ENCODE results near the gene GABARAP. TPM values are rescaled to one million over a fixed set of nuclear protein-coding genes. Genes with fewer than 3 reads are reported as not detected.

The GABARAP gene
- total RNA-seq, 6 experiments from 2014 or later: 399 to 470 (median 426) TPM

GRCh38 chr17:7235693-7236665 is 6.3 kb downstream of the GABARAP start:
- H3K27me3 Mint-ChIP-seq (ENCODE audit: insufficient read depth): peaks cover 10% of the 10 kb centered on the region
- H3K9me3 Mint-ChIP-seq: no peaks in the 10 kb centered on the region
- peak overlapping the region; percentile 88 for H3K27ac Mint-ChIP-seq
- peaks cover 67% of the 10 kb centered on the region for H3K4me1 Mint-ChIP-seq (ENCODE audit: low read depth)
- H3K4me3 Mint-ChIP-seq: peak overlapping the region; percentile 97; the same call in 1 of the 2 replicates
- DNase-seq: no peak
- TF ChIP-seq, protein P1, sequence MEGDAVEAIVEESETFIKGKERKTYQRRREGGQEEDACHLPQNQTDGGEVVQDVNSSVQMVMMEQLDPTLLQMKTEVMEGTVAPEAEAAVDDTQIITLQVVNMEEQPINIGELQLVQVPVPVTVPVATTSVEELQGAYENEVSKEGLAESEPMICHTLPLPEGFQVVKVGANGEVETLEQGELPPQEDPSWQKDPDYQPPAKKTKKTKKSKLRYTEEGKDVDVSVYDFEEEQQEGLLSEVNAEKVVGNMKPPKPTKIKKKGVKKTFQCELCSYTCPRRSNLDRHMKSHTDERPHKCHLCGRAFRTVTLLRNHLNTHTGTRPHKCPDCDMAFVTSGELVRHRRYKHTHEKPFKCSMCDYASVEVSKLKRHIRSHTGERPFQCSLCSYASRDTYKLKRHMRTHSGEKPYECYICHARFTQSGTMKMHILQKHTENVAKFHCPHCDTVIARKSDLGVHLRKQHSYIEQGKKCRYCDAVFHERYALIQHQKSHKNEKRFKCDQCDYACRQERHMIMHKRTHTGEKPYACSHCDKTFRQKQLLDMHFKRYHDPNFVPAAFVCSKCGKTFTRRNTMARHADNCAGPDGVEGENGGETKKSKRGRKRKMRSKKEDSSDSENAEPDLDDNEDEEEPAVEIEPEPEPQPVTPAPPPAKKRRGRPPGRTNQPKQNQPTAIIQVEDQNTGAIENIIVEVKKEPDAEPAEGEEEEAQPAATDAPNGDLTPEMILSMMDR (IDR thresholded peaks at IDR 0.05): no peak
- H3K36me3 Mint-ChIP-seq (ENCODE audit: low read depth): peaks cover 57% of the 10 kb centered on the region

DNA sequence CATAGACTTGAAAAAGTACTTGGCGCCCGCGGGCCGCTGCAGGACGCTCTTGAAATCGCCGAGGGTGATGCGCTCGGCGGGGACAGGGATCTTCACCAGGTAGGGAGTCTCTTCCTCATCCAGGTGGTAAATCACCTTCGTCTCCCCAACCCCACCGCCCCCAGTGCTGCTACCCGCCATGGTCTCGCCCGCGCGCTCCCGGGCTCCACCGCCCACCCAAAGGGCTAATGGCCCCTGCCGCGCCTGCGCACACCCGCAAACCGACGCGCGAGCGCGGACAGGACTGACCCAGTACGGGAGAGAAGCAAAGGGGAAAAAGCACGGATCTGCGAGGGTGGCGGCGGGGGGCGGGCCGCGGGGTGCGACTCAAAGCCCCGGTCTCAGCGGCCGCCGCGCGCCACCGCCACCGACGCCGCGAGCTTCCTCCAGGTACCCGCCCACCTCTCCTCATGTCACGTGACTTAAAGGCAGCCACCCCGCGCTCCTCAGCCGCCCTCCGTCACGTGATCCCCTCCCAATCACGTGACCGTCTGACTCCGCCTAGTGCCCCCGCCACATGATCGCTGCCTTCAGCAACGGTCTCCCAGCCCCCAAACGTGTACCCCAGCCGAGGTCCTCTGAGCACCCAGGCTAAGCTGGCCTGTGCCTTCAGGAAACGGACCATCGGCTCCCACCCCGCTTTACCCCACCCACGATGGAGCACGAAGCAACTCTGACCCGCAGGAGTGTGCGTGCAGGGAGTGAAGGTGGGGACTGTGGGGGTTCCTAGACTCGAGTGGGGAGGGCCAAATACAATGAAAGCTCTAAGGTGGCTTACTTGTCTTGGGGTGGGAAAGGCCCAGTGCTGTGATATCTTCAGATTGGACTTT is 7.9 kb downstream of the GABARAP start, which contains the start of gene DVL2:
Gene DVL2, minus strand, starts transcription at position 435 of the 869 bp plus-strand sequence. Its CDS starts 255 bp downstream, at position 180.
- H3K4me1 Mint-ChIP-seq (ENCODE audit: low read depth): peaks cover 59% of the 10 kb centered on the region
- TF ChIP-seq, protein P1 (IDR thresholded peaks at IDR 0.05): no peak
- H3K27ac Mint-ChIP-seq: peak within 1 kb of the TSS; percentile 88
- peak; percentile 91 for DNase-seq
- H3K27me3 Mint-ChIP-seq (ENCODE audit: insufficient read depth): peaks cover 8% of the 10 kb centered on the region
- no peaks in the 10 kb centered on the region for H3K9me3 Mint-ChIP-seq
- peaks cover 54% of the 10 kb centered on the region for H3K36me3 Mint-ChIP-seq (ENCODE audit: low read depth)
- H3K4me3 Mint-ChIP-seq: peak within 1 kb of the TSS; percentile 97

- Mint-ChIP-seq H3K9me3 (no peaks in the 10 kb centered on the region), H3K36me3 (ENCODE audit: low read depth) (peaks cover 61% of the 10 kb centered on the region), H3K4me3 (peak overlapping the region; percentile 97), H3K27me3 (ENCODE audit: insufficient read depth) (peaks cover 8% of the 10 kb centered on the region), H3K27ac (peak overlapping the region; percentile 88), H3K4me1 (ENCODE audit: low read depth) (peaks cover 59% of the 10 kb centered on the region)
- DNase-seq: no peak
- TF ChIP-seq, protein P1 (IDR thresholded peaks at IDR 0.05): no peak
Measured at GRCh38 chr17:7233701-7234082, 8.6 kb downstream of the GABARAP start.

- Mint-ChIP-seq H3K27ac (peak overlapping the region; percentile 10; the same call in 1 of the 2 replicates), H3K9me3 (no peaks in the 10 kb centered on the region), H3K36me3 (ENCODE audit: low read depth) (peaks cover 67% of the 10 kb centered on the region), H3K4me1 (ENCODE audit: low read depth) (peaks cover 60% of the 10 kb centered on the region), H3K4me3 (peak overlapping the region; percentile 25), H3K27me3 (ENCODE audit: insufficient read depth) (peaks cover 8% of the 10 kb centered on the region)
- no peak for DNase-seq
- TF ChIP-seq, protein P1 (IDR thresholded peaks at IDR 0.05): no peak
Measured at GRCh38 chr17:7232114-7232513, 10.1 kb downstream of the GABARAP start.

DNA sequence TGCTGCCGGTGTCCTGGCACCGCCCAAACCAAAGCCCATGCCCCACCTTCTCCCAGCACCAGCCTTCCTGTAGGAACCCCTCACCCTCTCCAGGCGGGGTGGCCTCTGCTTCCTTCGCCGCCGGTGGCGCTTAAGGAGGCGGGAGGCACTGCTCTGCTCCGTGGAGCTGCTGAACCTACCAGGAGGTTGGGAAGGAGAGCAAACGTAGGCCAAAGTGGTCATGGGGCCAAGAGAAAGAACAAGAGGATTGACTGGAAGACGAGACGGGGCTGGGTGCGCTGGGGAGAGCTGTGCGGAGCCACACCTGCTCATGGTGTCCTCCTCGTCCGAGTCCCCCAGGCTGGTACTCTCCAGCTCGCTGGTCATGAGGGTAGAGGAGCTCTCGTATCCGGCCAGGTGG is 12.7 kb downstream of the GABARAP start:
- Mint-ChIP-seq H3K27ac (no peak overlapping the region; the same call in 1 of the 2 replicates), H3K36me3 (ENCODE audit: low read depth) (peaks cover 41% of the 10 kb centered on the region), H3K27me3 (ENCODE audit: insufficient read depth) (peaks cover 2% of the 10 kb centered on the region), H3K4me1 (ENCODE audit: low read depth) (peaks cover 34% of the 10 kb centered on the region), H3K4me3 (no peak overlapping the region), H3K9me3 (no peaks in the 10 kb centered on the region)
- TF ChIP-seq, protein P1 (IDR thresholded peaks at IDR 0.05): no peak
- no peak for DNase-seq
